Stimulated activated CD4-positive, alpha-beta T cell treated with anti-CD3 and anti-CD28 coated beads, TNF-alpha, amount 100 ng/mL, for 4 hours (primary cell): ENCODE data around the gene CCL7.

Experiments
- DNase-seq, 3 experiments: peaks; one replicate each; pipeline ENCODE4 v3.0.0-alpha.2; 2020; ENCODE audit warnings: low read depth in 3 of 3

Gene CCL7

DNA sequence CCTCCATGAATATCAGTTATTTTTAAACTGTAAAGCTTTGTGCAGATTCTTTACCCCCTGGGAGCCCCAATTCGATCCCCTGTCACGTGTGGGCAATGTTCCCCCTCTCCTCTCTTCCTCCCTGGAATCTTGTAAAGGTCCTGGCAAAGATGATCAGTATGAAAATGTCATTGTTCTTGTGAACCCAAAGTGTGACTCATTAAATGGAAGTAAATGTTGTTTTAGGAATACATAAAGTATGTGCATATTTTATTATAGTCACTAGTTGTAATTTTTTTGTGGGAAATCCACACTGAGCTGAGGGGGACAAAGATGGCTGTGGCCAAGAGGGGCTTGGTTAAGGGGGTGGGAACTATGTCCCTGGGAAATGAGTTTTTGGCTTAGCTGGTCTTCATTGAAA, 17.9 kb downstream of the CCL7 start:
- no peak for DNase-seq

DNA sequence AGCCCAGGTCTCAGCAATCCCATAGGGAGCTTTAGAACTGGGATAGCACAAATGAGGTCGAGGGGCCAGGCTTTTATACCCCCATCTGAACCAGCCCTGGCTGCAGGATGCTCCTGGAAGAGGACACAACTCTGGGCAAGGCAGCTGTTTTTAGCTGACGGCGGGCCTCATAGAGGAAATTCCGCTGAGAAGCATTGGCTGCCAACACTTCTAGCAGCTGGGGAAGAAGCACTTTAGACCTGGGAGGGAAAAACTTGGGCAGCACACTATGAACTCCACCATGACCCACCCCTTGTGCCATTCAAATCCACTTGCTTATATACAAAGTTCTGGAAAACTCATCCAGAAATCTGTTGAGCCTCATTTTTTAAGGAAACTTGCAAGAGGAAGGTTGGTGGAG, 20.6 kb downstream of the CCL7 start:
- no peak for DNase-seq

DNA sequence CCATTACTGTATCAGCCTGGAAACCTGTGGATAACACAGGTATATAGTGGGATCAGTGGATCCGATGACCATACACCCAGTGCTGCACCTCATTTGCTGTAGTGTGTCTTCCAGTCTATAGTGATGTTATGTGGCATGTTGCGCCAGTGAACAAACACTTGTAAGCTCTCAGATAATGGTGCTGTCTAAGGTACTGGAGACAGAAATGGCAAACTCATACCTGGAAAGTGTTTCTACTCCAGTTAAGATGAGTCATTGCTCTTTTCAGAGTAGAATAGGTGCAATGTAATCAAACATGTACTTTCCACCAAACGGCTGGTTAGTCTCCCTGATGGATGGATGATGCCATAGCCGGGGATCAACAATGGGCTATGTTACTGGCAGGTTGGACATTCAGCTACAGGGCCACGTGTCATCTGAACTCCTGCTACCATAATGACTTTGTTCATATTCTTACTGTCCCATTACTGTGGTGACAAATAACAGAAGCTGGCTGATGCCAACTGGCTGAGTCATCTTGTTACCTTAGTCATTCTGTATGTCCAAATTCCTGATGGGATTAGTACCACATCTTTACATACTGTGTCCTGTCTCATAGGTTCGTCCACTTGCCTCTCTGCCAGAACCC, 21.8 kb downstream of the CCL7 start:
- no peak for DNase-seq

DNA sequence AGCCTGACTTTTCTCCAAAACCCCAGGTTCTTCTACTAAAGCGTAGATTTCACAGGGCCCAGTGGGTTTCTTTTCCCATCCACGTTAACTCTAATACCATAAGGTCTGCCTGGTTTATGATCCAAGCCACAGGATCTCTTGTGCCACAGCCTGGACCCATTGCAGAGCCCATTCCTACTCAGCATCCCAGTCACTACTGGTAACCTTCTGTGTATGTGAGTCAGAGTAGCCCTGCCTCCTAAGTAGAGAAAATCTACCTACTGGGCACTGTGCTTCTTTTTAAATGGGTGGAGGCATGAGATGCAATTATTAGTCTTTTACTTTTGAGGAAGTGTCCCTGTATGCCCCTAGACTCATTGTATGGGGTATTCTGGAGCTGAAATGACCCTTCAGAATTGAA, 29.0 kb downstream of the CCL7 start:
- DNase-seq = no peak

DNA sequence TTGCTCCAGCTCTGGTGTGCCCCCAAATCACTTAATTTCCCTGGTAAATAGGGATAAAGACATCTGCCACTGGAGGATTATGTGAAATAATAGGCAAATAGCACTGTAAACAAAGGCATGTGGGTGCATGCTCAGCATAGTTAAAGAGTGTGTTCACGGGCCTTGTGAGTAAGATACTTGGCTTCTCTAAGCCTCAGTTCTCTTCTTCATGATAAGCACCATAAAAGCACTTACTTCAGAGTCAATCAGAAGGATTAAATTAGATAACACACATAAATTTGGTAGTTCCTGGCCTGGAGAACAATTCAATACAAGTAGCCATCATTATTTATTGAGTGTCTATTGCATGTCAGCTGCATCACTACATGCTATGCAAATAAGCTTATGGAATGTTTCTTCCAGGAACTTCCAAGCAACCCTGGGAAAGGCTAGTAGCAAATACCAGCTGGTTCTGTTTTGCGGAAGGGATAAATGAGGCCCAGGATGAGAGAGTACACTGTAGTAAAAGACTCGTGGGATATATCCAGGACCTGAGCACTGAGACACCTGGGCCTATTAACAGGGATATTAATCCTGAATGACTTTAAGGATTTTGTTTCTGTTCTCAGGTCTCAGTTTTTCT, 30.0 kb downstream of the CCL7 start:
- DNase-seq = no peak

DNA sequence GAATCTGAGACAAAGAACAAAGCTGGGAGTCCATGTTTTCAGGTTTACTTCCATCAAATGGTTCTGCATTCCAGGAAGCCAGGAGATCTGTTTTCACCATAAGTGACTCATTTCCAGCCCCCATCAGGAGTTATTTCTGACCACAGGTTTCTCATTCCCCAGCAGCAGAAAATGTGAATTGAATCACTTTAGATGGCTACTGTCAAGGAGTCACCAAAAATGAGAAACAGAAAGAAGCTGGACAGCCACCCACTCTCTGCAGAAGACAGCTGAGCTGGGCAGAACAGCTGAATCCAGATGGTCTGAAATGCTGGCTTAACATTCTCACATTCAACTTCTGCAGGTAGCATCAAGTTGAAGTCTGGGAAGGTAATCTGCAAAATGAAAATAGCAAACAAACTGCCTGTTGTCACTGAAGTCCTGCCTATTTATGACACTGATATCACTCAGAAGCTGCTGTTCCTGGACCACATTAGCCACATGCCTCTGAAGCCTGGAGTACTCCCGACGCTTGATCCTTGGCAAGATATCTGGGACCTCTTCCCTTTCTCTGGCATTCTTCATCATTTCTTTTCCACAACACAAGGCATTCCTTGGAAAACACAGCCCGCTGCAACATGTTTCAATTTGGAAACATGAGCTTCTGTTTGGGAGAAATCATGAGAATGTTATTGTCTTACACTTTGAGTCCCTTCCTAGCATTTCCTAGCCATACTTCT, 30.8 kb downstream of the CCL7 start:
- no peak for DNase-seq

DNA sequence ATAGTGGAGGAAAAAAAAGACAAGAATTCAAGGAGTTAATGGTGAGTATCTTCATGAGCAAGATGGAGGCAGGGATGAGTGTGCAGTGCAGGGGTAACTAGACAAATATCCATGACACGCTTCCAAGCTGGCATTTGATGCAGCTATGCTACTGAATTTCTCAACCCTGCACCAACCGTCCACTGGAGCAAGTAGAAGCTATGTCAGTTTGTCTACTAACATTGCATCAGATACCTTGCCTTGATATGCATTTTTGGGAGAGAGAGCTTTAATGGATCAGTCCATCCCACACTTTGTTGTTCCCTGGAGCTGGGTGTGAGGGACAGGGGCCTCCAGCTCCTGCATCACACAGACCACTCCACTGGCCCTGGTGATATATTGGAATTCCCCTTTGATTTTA, 32.0 kb downstream of the CCL7 start:
- no peak for DNase-seq

DNA sequence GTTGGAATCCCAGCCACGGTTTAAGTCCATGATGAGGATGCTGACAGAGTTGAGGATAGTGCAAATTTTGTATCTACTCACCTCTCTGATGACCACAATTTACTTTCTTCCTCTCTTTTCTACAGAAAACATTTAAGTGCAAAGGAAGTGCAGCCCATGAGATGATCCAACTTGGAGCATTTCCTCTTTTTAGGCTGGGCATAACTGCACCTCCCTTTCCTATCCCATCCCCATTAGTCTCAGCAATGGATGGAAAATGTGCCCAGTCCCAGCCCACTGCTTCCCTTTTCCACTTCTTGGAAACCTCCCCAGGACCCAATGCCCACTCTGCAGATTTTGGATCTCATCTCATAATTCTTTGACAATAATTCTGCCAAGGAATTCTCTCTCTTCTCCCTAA, 32.6 kb downstream of the CCL7 start:
- DNase-seq = no peak

DNA sequence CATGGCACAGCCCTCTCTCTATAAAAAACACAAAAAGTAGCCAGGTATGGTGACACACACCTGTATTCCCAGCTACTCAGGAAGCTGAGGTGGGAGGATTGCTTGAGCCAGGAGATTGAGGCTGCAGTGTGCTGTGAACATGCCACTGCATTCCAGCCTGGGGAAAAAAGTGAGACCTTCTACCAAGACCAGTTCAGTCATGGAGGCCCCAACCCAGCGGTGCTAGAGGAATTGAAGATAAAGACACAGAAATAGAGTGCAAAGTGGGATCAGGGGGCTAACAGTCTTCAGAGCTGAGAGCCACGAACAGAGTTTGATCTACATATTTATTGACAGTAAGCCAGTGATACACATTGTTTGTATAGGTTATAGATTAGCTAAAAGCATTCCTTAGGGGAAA, 33.6 kb downstream of the CCL7 start:
- no peak for DNase-seq

DNA sequence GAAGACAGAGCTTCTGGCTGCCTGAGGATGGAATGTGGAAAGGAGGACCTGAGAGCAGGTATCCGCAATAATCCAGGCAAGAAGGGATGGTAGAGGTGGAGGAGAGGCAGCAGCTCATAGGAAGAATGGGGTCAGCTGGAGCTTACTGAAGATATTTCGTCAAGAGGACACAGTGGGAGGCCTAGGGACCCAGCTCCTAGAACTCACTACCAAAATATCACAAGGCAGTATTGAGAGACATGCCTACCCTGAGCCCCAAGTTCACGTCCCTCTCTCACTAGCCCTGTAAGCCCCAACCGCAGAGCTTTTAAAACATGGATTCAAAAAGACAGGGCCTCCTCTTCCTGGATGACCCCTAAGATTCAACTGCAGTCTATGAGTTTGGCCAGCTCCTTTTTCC, 35.0 kb downstream of the CCL7 start:
- DNase-seq = no peak

DNA sequence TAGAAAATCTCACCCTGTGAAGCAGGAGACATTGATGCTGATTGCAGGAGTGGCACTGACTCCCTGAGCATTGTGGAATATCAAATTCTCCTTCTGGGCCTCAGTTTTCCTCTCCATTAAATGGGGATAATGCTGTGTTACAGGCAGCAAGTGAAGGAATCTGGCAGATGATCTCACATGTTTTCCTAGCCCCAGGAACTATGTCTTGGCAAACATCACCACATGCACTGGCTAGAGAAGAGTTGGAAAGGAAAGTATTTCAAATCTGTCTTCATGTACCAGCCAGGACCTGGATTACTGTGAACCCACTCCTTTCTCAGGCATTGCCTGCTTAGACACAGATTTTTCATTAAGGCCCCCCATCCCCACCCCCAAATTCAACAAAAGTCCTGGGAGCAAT, 35.6 kb downstream of the CCL7 start:
- no peak for DNase-seq

DNA sequence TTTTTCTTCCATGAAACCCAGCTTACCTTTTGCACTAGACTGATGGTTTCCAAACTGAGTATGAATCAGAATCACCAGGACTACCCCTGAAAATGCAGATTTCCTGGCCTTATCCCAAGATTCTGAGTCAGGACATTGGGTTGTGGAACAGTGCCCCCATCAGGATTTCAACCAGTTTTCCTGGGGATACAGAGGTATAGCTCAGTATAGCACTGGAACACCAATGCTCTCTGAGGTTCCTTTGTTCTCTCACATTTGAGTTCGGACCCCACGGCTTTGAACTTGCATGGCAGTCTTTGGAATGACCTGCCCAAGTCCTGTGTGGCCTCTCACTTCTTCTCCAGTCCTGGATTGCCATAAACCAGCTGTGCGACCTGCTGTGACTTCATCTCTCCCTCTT, 36.4 kb downstream of the CCL7 start:
- DNase-seq = no peak

DNA sequence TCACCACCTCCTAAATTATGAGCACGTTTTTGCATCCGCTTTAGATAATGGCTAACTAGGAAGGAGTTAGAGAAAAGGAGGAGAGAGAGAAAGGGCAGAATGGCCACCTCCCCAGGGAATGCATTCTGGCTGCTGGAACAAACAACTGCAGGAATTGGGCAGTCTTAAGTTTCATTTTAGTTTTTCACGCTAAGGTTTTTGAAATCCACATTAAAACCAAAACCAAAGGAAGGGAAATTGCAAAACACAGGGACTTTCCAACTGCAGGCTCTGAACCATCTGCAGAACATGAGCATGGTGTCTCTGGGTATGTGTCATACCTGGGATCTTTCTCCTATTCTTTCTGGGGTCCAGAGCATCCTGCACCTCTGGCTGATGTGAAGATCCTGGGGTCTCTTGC, 37.1 kb downstream of the CCL7 start:
- no peak for DNase-seq

DNA sequence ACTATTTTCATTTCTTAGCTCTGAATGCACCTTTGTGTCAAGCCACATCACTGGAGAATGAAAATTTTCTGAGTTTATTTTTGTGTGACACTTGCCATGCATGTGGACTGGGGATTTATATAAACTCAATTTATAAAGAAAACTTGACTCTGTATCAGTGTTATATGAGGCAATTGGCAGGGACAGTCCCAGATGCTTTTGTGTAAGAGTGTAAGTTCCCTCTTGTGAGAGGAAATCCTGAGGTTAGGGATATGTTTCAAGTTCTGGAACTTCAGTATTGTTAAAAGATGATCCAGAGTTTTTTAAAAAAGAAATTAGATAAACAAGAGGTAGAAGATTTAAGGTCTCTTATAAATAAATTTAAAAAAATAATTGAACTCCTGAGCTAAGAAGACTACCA, 38.4 kb downstream of the CCL7 start:
- DNase-seq = no peak

DNA sequence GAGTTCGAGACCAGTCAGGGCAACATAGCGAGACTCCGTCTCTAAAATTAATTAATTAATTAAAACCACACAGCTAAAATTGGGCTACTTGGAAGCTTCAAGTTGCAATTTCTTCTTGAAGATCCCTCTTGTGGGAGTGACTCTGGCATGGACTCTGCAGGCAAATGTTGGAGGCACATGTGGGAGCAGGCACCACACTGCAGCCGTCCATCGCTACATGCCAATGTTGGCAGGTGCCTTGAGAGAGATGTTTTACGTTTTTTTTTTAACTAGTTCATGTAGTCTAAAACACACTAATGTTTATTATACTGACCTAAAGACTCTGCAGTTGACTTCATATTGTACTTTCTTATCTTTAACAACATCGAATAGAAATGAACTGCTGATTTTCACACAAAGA, 41.3 kb downstream of the CCL7 start:
- DNase-seq = no peak

DNA sequence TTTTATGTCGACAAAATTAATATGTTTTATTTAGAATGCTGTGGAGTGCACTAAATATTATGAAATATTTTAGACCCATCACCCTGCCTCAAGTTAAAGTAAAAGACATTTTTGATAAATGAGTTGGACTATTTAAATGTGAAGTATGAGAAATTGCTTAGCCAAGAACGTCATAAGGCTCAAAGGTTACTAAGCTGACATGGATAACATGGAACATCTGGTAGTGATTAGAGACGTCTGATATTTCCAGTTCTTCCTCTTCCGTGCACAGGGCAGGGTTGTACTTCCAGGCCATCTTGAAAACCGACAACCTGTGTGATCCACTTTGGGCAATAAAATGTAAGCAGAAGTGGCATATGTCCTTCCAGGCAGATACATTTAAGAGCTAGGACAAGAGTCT, 42.1 kb downstream of the CCL7 start:
- DNase-seq = no peak

DNA sequence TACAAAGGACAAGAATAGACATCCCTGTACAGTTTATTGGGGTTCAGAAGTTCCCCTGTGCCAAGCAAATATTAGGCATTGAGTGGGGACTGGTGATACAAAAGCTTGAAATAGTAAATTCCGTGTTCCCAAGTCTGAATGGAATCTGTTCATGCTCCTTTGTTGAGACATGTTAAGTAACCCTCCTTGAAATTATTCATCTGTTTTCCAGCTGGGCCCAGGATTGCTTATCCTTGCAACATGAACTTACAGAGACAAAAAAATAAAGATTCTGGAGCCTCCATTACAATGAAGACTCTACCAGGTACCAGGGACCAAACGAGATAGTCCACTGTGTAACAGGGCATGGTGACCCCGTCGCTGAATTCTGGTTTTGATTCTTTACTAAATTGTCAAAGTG, 43.1 kb downstream of the CCL7 start:
- DNase-seq = no peak

DNA sequence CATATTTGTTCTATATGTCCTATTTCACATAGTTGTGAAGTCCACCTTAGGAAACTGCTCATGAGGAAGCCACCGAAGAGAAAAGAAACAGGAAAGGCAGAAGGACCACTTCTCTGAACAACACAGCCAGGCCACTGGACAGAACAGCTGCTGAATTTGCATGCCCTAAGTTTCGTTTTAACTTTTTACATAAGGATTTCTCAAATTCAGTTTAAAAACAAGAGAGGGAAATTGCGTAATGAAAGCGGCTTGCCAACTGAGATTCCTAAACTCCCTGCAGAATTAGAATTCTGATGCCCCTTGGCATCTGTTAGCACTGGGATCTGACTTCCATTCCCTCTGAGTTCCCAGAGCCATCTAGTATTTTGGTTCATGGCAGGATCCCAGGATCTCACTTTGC, 44.3 kb downstream of the CCL7 start:
- no peak for DNase-seq

DNA sequence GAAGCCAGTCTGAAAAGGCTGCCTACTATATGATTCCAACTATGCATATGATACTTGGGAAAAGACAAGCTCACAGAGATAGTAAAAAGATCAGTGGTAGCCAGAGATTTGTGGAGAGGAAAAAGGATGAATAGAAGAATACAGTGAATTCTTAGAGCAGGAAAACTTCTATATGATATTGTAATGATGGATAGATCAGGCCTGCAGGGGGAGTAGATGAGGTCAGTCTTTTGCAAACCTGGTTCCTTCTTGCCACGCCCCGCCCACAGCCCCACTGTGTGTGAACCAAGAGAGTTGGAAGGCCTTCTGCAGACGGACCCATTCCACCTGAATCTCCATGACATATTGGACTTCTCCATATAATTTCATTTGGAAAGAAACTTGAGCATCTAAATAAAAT, 48.5 kb downstream of the CCL7 start:
- no peak for DNase-seq

DNA sequence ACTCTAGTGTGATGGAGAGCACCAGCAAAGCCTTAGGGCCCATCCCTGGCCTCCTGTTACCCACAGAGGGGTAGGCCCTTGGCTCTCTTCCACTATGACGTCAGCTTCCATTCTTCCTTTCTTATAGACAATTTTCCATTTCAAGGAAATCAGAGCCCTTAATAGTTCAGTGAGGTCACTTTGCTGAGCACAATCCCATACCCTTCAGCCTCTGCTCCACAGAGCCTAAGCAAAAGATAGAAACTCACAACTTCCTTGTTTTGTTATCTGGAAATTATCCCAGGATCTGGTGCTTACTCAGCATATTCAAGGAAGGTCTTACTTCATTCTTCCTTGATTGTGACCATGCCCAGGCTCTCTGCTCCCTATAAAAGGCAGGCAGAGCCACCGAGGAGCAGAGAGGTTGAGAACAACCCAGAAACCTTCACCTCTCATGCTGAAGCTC, 49.0 kb downstream of the CCL7 start, which contains the start of gene CCL8:
Gene CCL8, plus strand, starts transcription at position 397 of the 445 bp plus-strand sequence. CDS start 67 bp downstream, outside the sequence.
- no peak for DNase-seq
